T-cell (primary cell): Measurements from ENCODE around the gene USP17L5. TPM values are rescaled to one million over a fixed set of nuclear protein-coding genes. Genes with fewer than 3 reads are reported as not detected.
"Not testable (repeated sequence)": the region's sequence is repeated elsewhere in the genome, so short reads cannot be mapped to it uniquely, and the experiment has no call there.

Experiments
- ATAC-seq, 4 experiments: fragments of 200-7000 bp in 3 of 4; fragments of 150-1000 bp in 1 of 4; cut with Tn5 transposase; replicated peaks in 1 of 4; 1 replicate in 3 of 4; 2 replicates in 1 of 4; pipeline ENCODE4 v1.10.0; 2021; ENCODE audit warnings: moderate library complexity in 3 of 4, mild to moderate bottlenecking in 2 of 4, moderate number of reproducible peaks in 1 of 4
- CTCF ChIA-PET, 2 donors: fragments of 300-600 bp; sonication (Branson Sonifier 250); formaldehyde crosslinking; loops; one replicate each; lab custom pipeline; 2022; ENCODE audit warnings: antibody characterized with exemption in 2 of 2; lab: Charles Lee
- POLR2A ChIA-PET, 2 donors: fragments of 300-600 bp; sonication (Branson Sonifier 250); formaldehyde crosslinking; loops; one replicate each; lab custom pipeline; 2022; ENCODE audit warnings: antibody characterized with exemption in 2 of 2; lab: Charles Lee
- DNase-seq, 35 experiments: peaks; one replicate each; pipeline versions ENCODE4 v3.0.0 to v3.0.0-alpha.2; 2013 to 2023
- H3K27ac ChIP-seq: one replicate; pipeline ENCODE4 v1.5.1; 2013; ENCODE audit warnings: low read length
- H3K27me3 ChIP-seq, 2 experiments: replicated peaks in 1 of 2; 1 replicate in 1 of 2; 2 replicates in 1 of 2; pipeline versions ENCODE4 v1.6.1 to v1.7.0; 2013; ENCODE audit warnings: low read length in 1 of 2, mixed read lengths in 1 of 2; ENCODE audit not compliant: control insufficient read depth in 2 of 2, insufficient read depth in 2 of 2; ENCODE audit errors: extremely low read depth in 1 of 2
- H3K36me3 ChIP-seq, 2 donors: 1 replicate in 1 of 2; 2 replicates in 1 of 2; pipeline versions ENCODE4 v1.6.1 to v1.7.0; 2013; ENCODE audit warnings: low read length in 1 of 2; ENCODE audit not compliant: control insufficient read depth in 2 of 2, insufficient read depth in 1 of 2; ENCODE audit errors: extremely low read depth in 1 of 2
- H3K4me1 ChIP-seq, 2 experiments: 1 replicate in 1 of 2; 2 replicates in 1 of 2; pipeline versions ENCODE4 v1.6.1 to v1.7.0; 2013; ENCODE audit warnings: low read length in 2 of 2, mixed read lengths in 1 of 2; ENCODE audit not compliant: insufficient read depth in 2 of 2, control insufficient read depth in 1 of 2; ENCODE audit errors: extremely low read depth in 1 of 2
- H3K4me3 ChIP-seq, 2 donors: 1 replicate in 1 of 2; 2 replicates in 1 of 2; pipeline versions ENCODE4 v1.5.1 to v1.7.0; 2013; ENCODE audit warnings: mild to moderate bottlenecking in 2 of 2, low read length in 1 of 2, moderate library complexity in 1 of 2; ENCODE audit not compliant: control insufficient read depth in 1 of 2; ENCODE audit errors: extremely low read depth in 1 of 2
- H3K9me3 ChIP-seq: 2 replicates; pipeline ENCODE4 v1.7.0; 2013
- H3K27ac Mint-ChIP-seq, 2 donors: one replicate each; pipeline ENCODE4 v1.8.0; 2020 to 2021; ENCODE audit warnings: mild to moderate bottlenecking in 2 of 2, mixed read lengths in 2 of 2
- H3K27me3 Mint-ChIP-seq, 2 donors: one replicate each; pipeline ENCODE4 v1.8.0; 2021 to 2022; ENCODE audit warnings: mixed read lengths in 2 of 2
- H3K36me3 Mint-ChIP-seq: one replicate; pipeline ENCODE4 v1.8.0; 2021; ENCODE audit warnings: mixed read lengths
- H3K4me1 Mint-ChIP-seq, 3 donors: one replicate each; pipeline ENCODE4 v1.8.0; 2020 to 2022; ENCODE audit warnings: mixed read lengths in 3 of 3, mild to moderate bottlenecking in 1 of 3
- H3K4me3 Mint-ChIP-seq, 3 donors: one replicate each; pipeline ENCODE4 v1.8.0; 2020 to 2022; ENCODE audit warnings: mild to moderate bottlenecking in 3 of 3, mixed read lengths in 3 of 3, moderate library complexity in 3 of 3
- H3K9me3 Mint-ChIP-seq, 3 donors: one replicate each; pipeline ENCODE4 v1.8.0; 2020 to 2022; ENCODE audit warnings: mixed read lengths in 3 of 3
- WGBS: methylation state at CpG from one replicate; pipeline ENCODE4 v1.1.5; 2013; ENCODE audit warnings: missing lambda C conversion rate; ENCODE audit not compliant: insufficient coverage; 5-methylcytosine and 5-hydroxymethylcytosine counted together
- total RNA-seq, 35 experiments: library from RNA in 6 of 35; stranded (reverse) in 6 of 35; fragments of 120-200 nt in 1 of 35; gene quantifications; one replicate each; pipeline versions ENCODE4 v1.2.1 to v1.2.4 and lab custom pipeline; 2013 to 2026

The USP17L5 gene, protein sequence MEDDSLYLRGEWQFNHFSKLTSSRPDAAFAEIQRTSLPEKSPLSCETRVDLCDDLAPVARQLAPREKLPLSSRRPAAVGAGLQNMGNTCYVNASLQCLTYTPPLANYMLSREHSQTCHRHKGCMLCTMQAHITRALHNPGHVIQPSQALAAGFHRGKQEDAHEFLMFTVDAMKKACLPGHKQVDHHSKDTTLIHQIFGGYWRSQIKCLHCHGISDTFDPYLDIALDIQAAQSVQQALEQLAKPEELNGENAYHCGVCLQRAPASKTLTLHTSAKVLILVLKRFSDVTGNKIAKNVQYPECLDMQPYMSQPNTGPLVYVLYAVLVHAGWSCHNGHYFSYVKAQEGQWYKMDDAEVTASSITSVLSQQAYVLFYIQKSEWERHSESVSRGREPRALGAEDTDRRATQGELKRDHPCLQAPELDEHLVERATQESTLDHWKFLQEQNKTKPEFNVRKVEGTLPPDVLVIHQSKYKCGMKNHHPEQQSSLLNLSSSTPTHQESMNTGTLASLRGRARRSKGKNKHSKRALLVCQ
- not detected for total RNA-seq
- total RNA-seq (2013), result not detected
- total RNA-seq (lab: John Stamatoyannopoulos, UW), result 0 reads per million in 29 experiments

DNA sequence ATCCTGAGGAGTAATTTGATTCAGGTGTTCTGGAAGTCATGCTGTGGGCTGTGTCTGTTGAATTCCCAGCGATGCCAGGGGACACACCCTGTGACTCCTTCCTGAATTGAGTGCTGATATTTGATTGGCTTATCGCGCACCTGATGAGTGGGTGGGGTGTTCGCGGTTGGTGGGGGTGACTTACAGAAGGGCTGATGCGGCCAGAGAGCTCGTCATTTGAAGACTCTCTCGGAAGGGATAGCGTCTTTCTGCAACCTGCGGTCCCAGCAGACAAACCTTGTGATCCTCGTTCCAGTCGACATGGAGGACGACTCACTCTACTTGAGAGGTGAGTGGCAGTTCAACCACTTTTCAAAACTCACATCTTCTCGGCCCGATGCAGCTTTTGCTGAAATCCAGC, at the start of gene USP17L5:
Gene USP17L5 (plus strand): TSS at position 301 of the 400 bp plus-strand sequence. CDS start 0 bp downstream, at position 301.
- no CpG with 5 or more reads among the region's 15 CpGs for WGBS
- CTCF ChIA-PET, H3K9me3 Mint-ChIP-seq, H3K4me1 Mint-ChIP-seq, H3K4me3 Mint-ChIP-seq, H3K36me3 Mint-ChIP-seq, H3K36me3 ChIP-seq, ATAC-seq, DNase-seq, H3K27me3 Mint-ChIP-seq, POLR2A ChIA-PET, H3K27ac ChIP-seq, H3K4me3 ChIP-seq, H3K27ac Mint-ChIP-seq, H3K9me3 ChIP-seq, H3K4me1 ChIP-seq, H3K27me3 ChIP-seq: not testable (repeated sequence)

DNA sequence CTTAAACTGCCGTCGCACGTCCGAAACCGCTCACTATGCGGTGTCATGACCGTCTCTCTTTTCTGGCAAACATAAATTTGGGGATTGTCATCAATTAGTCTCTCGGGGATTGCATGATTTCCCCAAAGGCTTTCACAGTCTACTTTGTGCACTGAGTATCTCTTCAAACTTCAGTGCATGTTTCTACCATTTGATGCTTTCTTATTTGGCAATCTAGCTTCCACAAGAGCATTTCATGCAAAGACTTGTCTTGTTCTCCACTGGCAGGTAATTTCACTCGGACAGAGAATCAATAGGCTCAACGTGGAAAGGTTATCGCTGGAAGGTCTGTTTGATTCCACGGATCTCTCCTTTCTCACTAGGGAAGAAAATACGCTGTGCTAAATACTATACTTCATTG, 15.0 kb upstream of the USP17L5 start:
- H3K36me3 ChIP-seq, H3K9me3 ChIP-seq, H3K36me3 Mint-ChIP-seq, H3K4me3 ChIP-seq, H3K27ac Mint-ChIP-seq, H3K27ac ChIP-seq, H3K4me1 Mint-ChIP-seq, H3K9me3 Mint-ChIP-seq, H3K27me3 ChIP-seq, H3K27me3 Mint-ChIP-seq, H3K4me1 ChIP-seq, H3K4me3 Mint-ChIP-seq, POLR2A ChIA-PET, CTCF ChIA-PET, ATAC-seq: not testable (repeated sequence)
- WGBS, result no CpG with 5 or more reads among the region's 13 CpGs
- peak in 1 of 35 experiments; percentile 3 for DNase-seq

DNA sequence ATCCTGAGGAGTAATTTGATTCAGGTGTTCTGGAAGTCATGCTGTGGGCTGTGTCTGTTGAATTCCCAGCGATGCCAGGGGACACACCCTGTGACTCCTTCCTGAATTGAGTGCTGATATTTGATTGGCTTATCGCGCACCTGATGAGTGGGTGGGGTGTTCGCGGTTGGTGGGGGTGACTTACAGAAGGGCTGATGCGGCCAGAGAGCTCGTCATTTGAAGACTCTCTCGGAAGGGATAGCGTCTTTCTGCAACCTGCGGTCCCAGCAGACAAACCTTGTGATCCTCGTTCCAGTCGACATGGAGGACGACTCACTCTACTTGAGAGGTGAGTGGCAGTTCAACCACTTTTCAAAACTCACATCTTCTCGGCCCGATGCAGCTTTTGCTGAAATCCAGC, 14.3 kb upstream of the USP17L5 start, which contains the start of gene USP17L24:
Gene USP17L24 (plus strand): TSS at position 301 of the 400 bp plus-strand sequence. CDS start 0 bp downstream, at position 301.
- ATAC-seq, POLR2A ChIA-PET: not testable (repeated sequence)

DNA sequence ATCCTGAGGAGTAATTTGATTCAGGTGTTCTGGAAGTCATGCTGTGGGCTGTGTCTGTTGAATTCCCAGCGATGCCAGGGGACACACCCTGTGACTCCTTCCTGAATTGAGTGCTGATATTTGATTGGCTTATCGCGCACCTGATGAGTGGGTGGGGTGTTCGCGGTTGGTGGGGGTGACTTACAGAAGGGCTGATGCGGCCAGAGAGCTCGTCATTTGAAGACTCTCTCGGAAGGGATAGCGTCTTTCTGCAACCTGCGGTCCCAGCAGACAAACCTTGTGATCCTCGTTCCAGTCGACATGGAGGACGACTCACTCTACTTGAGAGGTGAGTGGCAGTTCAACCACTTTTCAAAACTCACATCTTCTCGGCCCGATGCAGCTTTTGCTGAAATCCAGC, 9.6 kb upstream of the USP17L5 start, which contains the start of gene USP17L25:
Gene USP17L25 (plus strand): TSS at position 301 of the 400 bp plus-strand sequence. CDS start 0 bp downstream, at position 301.
- POLR2A ChIA-PET, ATAC-seq, H3K4me1 Mint-ChIP-seq, H3K27me3 ChIP-seq, H3K9me3 ChIP-seq, H3K27me3 Mint-ChIP-seq, H3K36me3 ChIP-seq, CTCF ChIA-PET, H3K4me3 Mint-ChIP-seq, H3K9me3 Mint-ChIP-seq, H3K27ac Mint-ChIP-seq, H3K4me3 ChIP-seq, H3K27ac ChIP-seq, H3K36me3 Mint-ChIP-seq, H3K4me1 ChIP-seq, DNase-seq: not testable (repeated sequence)
- WGBS, result no CpG with 5 or more reads among the region's 15 CpGs

More for the DNA sequence above, 14.3 kb upstream of the USP17L5 start, which contains the start of gene USP17L24:
- H3K4me1 Mint-ChIP-seq, CTCF ChIA-PET, H3K9me3 ChIP-seq, H3K27ac Mint-ChIP-seq, H3K4me3 Mint-ChIP-seq, H3K4me3 ChIP-seq, H3K36me3 ChIP-seq, H3K27me3 Mint-ChIP-seq, H3K27me3 ChIP-seq, H3K27ac ChIP-seq, H3K36me3 Mint-ChIP-seq, H3K4me1 ChIP-seq, H3K9me3 Mint-ChIP-seq, DNase-seq: not testable (repeated sequence)
- no CpG with 5 or more reads among the region's 15 CpGs for WGBS

DNA sequence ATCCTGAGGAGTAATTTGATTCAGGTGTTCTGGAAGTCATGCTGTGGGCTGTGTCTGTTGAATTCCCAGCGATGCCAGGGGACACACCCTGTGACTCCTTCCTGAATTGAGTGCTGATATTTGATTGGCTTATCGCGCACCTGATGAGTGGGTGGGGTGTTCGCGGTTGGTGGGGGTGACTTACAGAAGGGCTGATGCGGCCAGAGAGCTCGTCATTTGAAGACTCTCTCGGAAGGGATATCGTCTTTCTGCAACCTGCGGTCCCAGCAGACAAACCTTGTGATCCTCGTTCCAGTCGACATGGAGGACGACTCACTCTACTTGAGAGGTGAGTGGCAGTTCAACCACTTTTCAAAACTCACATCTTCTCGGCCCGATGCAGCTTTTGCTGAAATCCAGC, 4.8 kb upstream of the USP17L5 start, which contains the start of gene USP17L26:
Gene USP17L26 (plus strand): TSS at position 301 of the 400 bp plus-strand sequence. CDS start 0 bp downstream, at position 301.
- CTCF ChIA-PET, DNase-seq, H3K27me3 Mint-ChIP-seq, H3K4me3 Mint-ChIP-seq, ATAC-seq, H3K27me3 ChIP-seq, H3K9me3 Mint-ChIP-seq, H3K27ac Mint-ChIP-seq, H3K4me1 ChIP-seq, H3K36me3 ChIP-seq, H3K36me3 Mint-ChIP-seq, H3K4me3 ChIP-seq, POLR2A ChIA-PET, H3K4me1 Mint-ChIP-seq, H3K9me3 ChIP-seq, H3K27ac ChIP-seq: not testable (repeated sequence)
- no CpG with 5 or more reads among the region's 15 CpGs for WGBS

DNA sequence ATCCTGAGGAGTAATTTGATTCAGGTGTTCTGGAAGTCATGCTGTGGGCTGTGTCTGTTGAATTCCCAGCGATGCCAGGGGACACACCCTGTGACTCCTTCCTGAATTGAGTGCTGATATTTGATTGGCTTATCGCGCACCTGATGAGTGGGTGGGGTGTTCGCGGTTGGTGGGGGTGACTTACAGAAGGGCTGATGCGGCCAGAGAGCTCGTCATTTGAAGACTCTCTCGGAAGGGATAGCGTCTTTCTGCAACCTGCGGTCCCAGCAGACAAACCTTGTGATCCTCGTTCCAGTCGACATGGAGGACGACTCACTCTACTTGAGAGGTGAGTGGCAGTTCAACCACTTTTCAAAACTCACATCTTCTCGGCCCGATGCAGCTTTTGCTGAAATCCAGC, 4.6 kb downstream of the USP17L5 start, which contains the start of gene USP17L27:
Gene USP17L27 (plus strand): TSS at position 301 of the 400 bp plus-strand sequence. CDS start 0 bp downstream, at position 301.
- H3K4me3 ChIP-seq, CTCF ChIA-PET, H3K4me3 Mint-ChIP-seq, H3K9me3 ChIP-seq, H3K4me1 ChIP-seq, H3K27ac Mint-ChIP-seq, H3K27ac ChIP-seq, POLR2A ChIA-PET, H3K4me1 Mint-ChIP-seq, H3K36me3 Mint-ChIP-seq, H3K27me3 ChIP-seq, ATAC-seq, H3K9me3 Mint-ChIP-seq, H3K27me3 Mint-ChIP-seq, DNase-seq, H3K36me3 ChIP-seq: not testable (repeated sequence)
- WGBS, result no CpG with 5 or more reads among the region's 15 CpGs
